ENCODE measurements around the gene CD44. TPM values are rescaled to one million over a fixed set of nuclear protein-coding genes. Genes with fewer than 3 reads are reported as not detected.

Gene CD44
- total RNA-seq, 1 experiment from 2014 or later = 6.1 TPM

DNA sequence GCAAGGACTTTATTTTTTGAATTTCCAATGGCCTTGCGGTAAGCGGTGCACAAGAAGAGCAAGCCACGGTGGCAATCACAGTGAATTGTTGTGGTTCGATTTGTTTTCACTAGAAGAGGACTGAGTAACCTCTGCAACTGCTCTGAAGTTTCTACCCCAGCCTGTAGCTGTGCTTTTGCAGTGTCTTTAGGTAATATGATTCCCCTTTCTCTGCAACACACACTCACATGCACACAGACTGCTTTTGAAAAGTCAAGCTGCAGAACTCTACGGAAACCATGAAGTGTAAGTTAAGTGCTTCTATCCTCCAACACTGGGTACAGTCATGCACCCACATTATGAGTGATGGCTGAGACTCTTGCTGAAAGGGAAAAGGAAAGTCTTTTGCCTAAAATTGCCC lies 38.4 kb downstream of the CD44 start:
- DNase-seq = no peak

More for the DNA sequence above, 38.4 kb downstream of the CD44 start:
- H3K14ac ChIP-seq (ENCODE audit: insufficient read depth, low read length) = no peak overlapping the region
- WGBS (ENCODE audit: extremely low coverage, insufficient read length, low lambda C conversion rate) = no CpG with 5 or more reads among the region's 5 CpGs
- Mint-ChIP-seq H3K9me3 (no peaks in the 10 kb centered on the region; a peak in 1 of 5 replicates), H3K27me3 (ENCODE audit: low read depth) (no peaks in the 10 kb centered on the region), H3K36me3 (ENCODE audit: insufficient read depth in 1 of 3, low read depth in 3 of 3) (no peaks in the 10 kb centered on the region), H3K27ac (no peak overlapping the region), H3K4me1 (peaks cover 45 to 47% of the 10 kb centered on the region in 2 experiments), H3K4me3 (no peak overlapping the region)
- no peak overlapping the region for H2BK12ac ChIP-seq (ENCODE audit: insufficient read length, low read depth, low read length)
- H4K5ac ChIP-seq (ENCODE audit: insufficient read length, low read depth, low read length) = no peak overlapping the region
- no peak overlapping the region for H3T11ph ChIP-seq (ENCODE audit: low read length)
- no peak overlapping the region for H2AFZ ChIP-seq (ENCODE audit: low read length)
- H3K4me1 ChIP-seq (ENCODE audit: insufficient read depth, low read length) = peaks cover 18% of the 10 kb centered on the region; the same call in 1 of the 2 replicates
- H4K20me1 ChIP-seq (ENCODE audit: control insufficient read depth, insufficient read depth, insufficient read length) = no peaks in the 10 kb centered on the region
- TF ChIP-seq, protein P1, sequence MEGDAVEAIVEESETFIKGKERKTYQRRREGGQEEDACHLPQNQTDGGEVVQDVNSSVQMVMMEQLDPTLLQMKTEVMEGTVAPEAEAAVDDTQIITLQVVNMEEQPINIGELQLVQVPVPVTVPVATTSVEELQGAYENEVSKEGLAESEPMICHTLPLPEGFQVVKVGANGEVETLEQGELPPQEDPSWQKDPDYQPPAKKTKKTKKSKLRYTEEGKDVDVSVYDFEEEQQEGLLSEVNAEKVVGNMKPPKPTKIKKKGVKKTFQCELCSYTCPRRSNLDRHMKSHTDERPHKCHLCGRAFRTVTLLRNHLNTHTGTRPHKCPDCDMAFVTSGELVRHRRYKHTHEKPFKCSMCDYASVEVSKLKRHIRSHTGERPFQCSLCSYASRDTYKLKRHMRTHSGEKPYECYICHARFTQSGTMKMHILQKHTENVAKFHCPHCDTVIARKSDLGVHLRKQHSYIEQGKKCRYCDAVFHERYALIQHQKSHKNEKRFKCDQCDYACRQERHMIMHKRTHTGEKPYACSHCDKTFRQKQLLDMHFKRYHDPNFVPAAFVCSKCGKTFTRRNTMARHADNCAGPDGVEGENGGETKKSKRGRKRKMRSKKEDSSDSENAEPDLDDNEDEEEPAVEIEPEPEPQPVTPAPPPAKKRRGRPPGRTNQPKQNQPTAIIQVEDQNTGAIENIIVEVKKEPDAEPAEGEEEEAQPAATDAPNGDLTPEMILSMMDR (conservative IDR thresholded peaks at IDR 0.05) = no peak
- H3K9me3 ChIP-seq (ENCODE audit: control insufficient read depth, low read depth, low read length) = no peaks in the 10 kb centered on the region
- H3K27me3 ChIP-seq (ENCODE audit: insufficient read depth, low read length) = no peaks in the 10 kb centered on the region
- H2BK15ac ChIP-seq (ENCODE audit: low read depth, low read length) = no peak overlapping the region
- no peak overlapping the region for H3K9ac ChIP-seq (ENCODE audit: extremely low read depth, insufficient read length, low read length)
- no peak overlapping the region for H2AK5ac ChIP-seq (ENCODE audit: insufficient read length, low read length)
- H3K79me1 ChIP-seq (ENCODE audit: insufficient read depth, low read depth, low read length, poor library complexity, severe bottlenecking) = no peaks in the 10 kb centered on the region
- no peak overlapping the region for H3K27ac ChIP-seq (ENCODE audit: insufficient read length, low read depth, low read length)
- H2BK20ac ChIP-seq (ENCODE audit: low read depth, low read length, poor library complexity, severe bottlenecking) = no peak overlapping the region
- H3K23ac ChIP-seq (ENCODE audit: insufficient read length, low read depth, low read length) = no peak overlapping the region
- no peaks in the 10 kb centered on the region for H3K23me2 ChIP-seq (ENCODE audit: insufficient read length, low read depth, low read length, poor library complexity, severe bottlenecking)
- H4K91ac ChIP-seq (ENCODE audit: insufficient read length, low read depth, low read length) = no peak overlapping the region
- H3K56ac ChIP-seq (ENCODE audit: insufficient read length, low read depth, low read length) = no peak overlapping the region
- H3K4me2 ChIP-seq (ENCODE audit: insufficient read depth, insufficient read length, low read length) = no peak overlapping the region
- H3K4ac ChIP-seq (ENCODE audit: low read depth, low read length) = no peak overlapping the region
- H3K18ac ChIP-seq (ENCODE audit: insufficient read length, low read depth, low read length) = no peak overlapping the region
- H4K8ac ChIP-seq (replicated peaks; ENCODE audit: insufficient read length, low read depth, low read length) = no peak overlapping the region
- H2BK120ac ChIP-seq (ENCODE audit: low read depth, low read length, poor library complexity, severe bottlenecking) = no peak overlapping the region
- no peak overlapping the region for H2BK5ac ChIP-seq (ENCODE audit: insufficient read length, low read length)
- no peaks in the 10 kb centered on the region for H3K79me2 ChIP-seq (ENCODE audit: insufficient read depth, low read length)
